Neuronal stem cell (in vitro differentiated cells): ENCODE data around the gene KIF1A.

ENCODE experiments used
- DNase-seq: peaks from one replicate; pipeline ENCODE4 v3.0.0-alpha.2; 2013; ENCODE audit warnings: low spot score
- H2AFZ ChIP-seq: one replicate; pipeline ENCODE4 v1.6.1; 2013; ENCODE audit warnings: mild to moderate bottlenecking, low read length, inconsistent platforms
- H2AK5ac ChIP-seq: 2 replicates; pipeline ENCODE4 v1.6.1; 2013; ENCODE audit warnings: low read depth, mild to moderate bottlenecking, inconsistent platforms, low read length, moderate library complexity, mixed read lengths
- H2BK120ac ChIP-seq: 2 replicates; pipeline ENCODE4 v1.6.1; 2013; ENCODE audit warnings: low read depth, mild to moderate bottlenecking, inconsistent platforms, low read length, moderate library complexity, mixed read lengths
- H2BK12ac ChIP-seq: one replicate; pipeline ENCODE4 v1.6.1; 2013; ENCODE audit warnings: low read length, inconsistent platforms
- H2BK15ac ChIP-seq: 2 replicates; pipeline ENCODE4 v1.6.1; 2013; ENCODE audit warnings: mild to moderate bottlenecking, low read length, inconsistent platforms, mixed read lengths
- H2BK5ac ChIP-seq: one replicate; pipeline ENCODE4 v1.6.1; 2013; ENCODE audit warnings: inconsistent platforms, mild to moderate bottlenecking, low read length, moderate library complexity
- H3K14ac ChIP-seq: one replicate; pipeline ENCODE4 v1.6.1; 2013; ENCODE audit warnings: low read length, inconsistent platforms
- H3K18ac ChIP-seq: 2 replicates; pipeline ENCODE4 v1.6.1; 2013; ENCODE audit warnings: low read length, inconsistent platforms
- H3K23ac ChIP-seq: 2 replicates; pipeline ENCODE4 v1.6.1; 2013; ENCODE audit warnings: low read depth, mild to moderate bottlenecking, mixed read lengths, low read length, inconsistent platforms; ENCODE audit not compliant: poor library complexity
- H3K27ac ChIP-seq: replicated peaks from 3 replicates; pipeline ENCODE4 v1.5.1; 2013; ENCODE audit warnings: low read length, inconsistent platforms
- H3K27me3 ChIP-seq, 3 experiments: 2 replicates each; pipeline ENCODE4 v1.6.1; 2013; ENCODE audit warnings: low read length in 3 of 3, mild to moderate bottlenecking in 2 of 3, inconsistent platforms in 1 of 3, low read depth in 1 of 3, mixed read lengths in 1 of 3, moderate library complexity in 1 of 3; ENCODE audit not compliant: control insufficient read depth in 3 of 3, insufficient read depth in 3 of 3
- H3K36me3 ChIP-seq, 2 donors: replicated peaks in 1 of 2; 2 replicates each; pipeline ENCODE4 v1.6.1; 2013; ENCODE audit warnings: low read length in 2 of 2; ENCODE audit not compliant: control insufficient read depth in 2 of 2, insufficient read depth in 2 of 2
- H3K4ac ChIP-seq: 2 replicates; pipeline ENCODE4 v1.6.1; 2013; ENCODE audit warnings: inconsistent platforms, mild to moderate bottlenecking, low read length, moderate library complexity
- H3K4me1 ChIP-seq, 2 donors: 1 replicate in 1 of 2; 2 replicates in 1 of 2; pipeline ENCODE4 v1.6.1; 2013; ENCODE audit warnings: low read length in 2 of 2, low read depth in 1 of 2; ENCODE audit not compliant: control insufficient read depth in 2 of 2, insufficient read depth in 1 of 2
- H3K4me2 ChIP-seq: one replicate; pipeline ENCODE4 v1.6.1; 2013; ENCODE audit warnings: mild to moderate bottlenecking, low read length, inconsistent platforms; ENCODE audit not compliant: insufficient read depth, poor library complexity, severe bottlenecking
- H3K4me3 ChIP-seq, 2 donors: 2 replicates each; pipeline ENCODE4 v1.5.1; 2013; ENCODE audit warnings: low read length in 2 of 2, mild to moderate bottlenecking in 2 of 2, inconsistent platforms in 1 of 2, moderate library complexity in 1 of 2
- H3K79me1 ChIP-seq: one replicate; pipeline ENCODE4 v1.6.1; 2013; ENCODE audit warnings: low read depth, mild to moderate bottlenecking, inconsistent platforms, low read length, moderate library complexity
- H3K9ac ChIP-seq: one replicate; pipeline ENCODE4 v1.6.1; 2013; ENCODE audit warnings: mild to moderate bottlenecking, low read depth, low read length, inconsistent platforms; ENCODE audit not compliant: poor library complexity
- H3K9me3 ChIP-seq, 2 donors: replicated peaks in 1 of 2; 2 replicates each; pipeline versions ENCODE3 to v1.6.1; 2013; ENCODE audit warnings: low read length in 2 of 2, mild to moderate bottlenecking in 2 of 2, inconsistent platforms in 1 of 2, low read depth in 1 of 2, mixed read lengths in 1 of 2, moderate library complexity in 1 of 2; ENCODE audit not compliant: control insufficient read depth in 2 of 2, insufficient read depth in 1 of 2
- H4K8ac ChIP-seq: one replicate; pipeline ENCODE4 v1.6.1; 2013; ENCODE audit warnings: low read depth, mild to moderate bottlenecking, inconsistent platforms, low read length, moderate library complexity
- H4K91ac ChIP-seq: one replicate; pipeline ENCODE4 v1.6.1; 2013; ENCODE audit warnings: low read length, low read depth, mild to moderate bottlenecking, inconsistent platforms; ENCODE audit not compliant: poor library complexity
- WGBS, 2 donors: extraction: QIAGEN DNeasy Blood & Tissue Kit; methylation state at CpG; one replicate each; pipeline ENCODE4 v1.1.7; 2013; ENCODE audit warnings: missing lambda C conversion rate in 2 of 2, mixed read lengths in 1 of 2; ENCODE audit not compliant: insufficient read length in 2 of 2, insufficient replicate concordance in 1 of 2; ENCODE audit errors: extremely low coverage in 2 of 2; 5-methylcytosine and 5-hydroxymethylcytosine counted together

Gene KIF1A

GRCh38 chr2:240760121-240760520, 59.9 kb downstream of the KIF1A start:
- Histone ChIP-seq H3K79me1 (peaks cover 7% of the 10 kb centered on the region), H2BK15ac (no peak overlapping the region), H3K9ac (no peak overlapping the region), H3K27me3 (no peaks in the 10 kb centered on the region), H3K4me2 (no peak overlapping the region), H2BK5ac (no peak overlapping the region), H3K4me3 (no peak overlapping the region), H3K4ac (no peak overlapping the region), H3K14ac (no peak overlapping the region), H3K36me3 (peaks cover 58 to 66% of the 10 kb centered on the region in 2 donors), H4K91ac (no peak overlapping the region), H2BK120ac (no peak overlapping the region), H2BK12ac (no peak overlapping the region), H3K23ac (no peak overlapping the region), H3K18ac (no peak overlapping the region), H3K4me1 (no peaks in the 10 kb centered on the region), H2AFZ (no peak overlapping the region), H4K8ac (no peak overlapping the region), H3K9me3 (peaks cover 0 to 1% of the 10 kb centered on the region in 2 donors), H3K27ac (no peak overlapping the region), H2AK5ac (no peak overlapping the region)
- WGBS, 2 donors = no CpG with 5 or more reads among the region's 7 CpGs
- no peak for DNase-seq

GRCh38 chr2:240759459-240759858, 60.6 kb downstream of the KIF1A start:
- Histone ChIP-seq H2BK15ac (no peak overlapping the region), H3K4ac (no peak overlapping the region), H3K79me1 (peaks cover 7% of the 10 kb centered on the region), H3K36me3 (peaks cover 57 to 68% of the 10 kb centered on the region in 2 donors), H2BK5ac (no peak overlapping the region), H2BK12ac (no peak overlapping the region), H3K23ac (no peak overlapping the region), H3K4me3 (no peak overlapping the region), H3K27ac (no peak overlapping the region), H4K8ac (no peak overlapping the region), H2BK120ac (no peak overlapping the region), H2AFZ (no peak overlapping the region), H3K4me2 (no peak overlapping the region), H3K27me3 (no peaks in the 10 kb centered on the region), H3K14ac (no peak overlapping the region), H4K91ac (no peak overlapping the region), H3K18ac (no peak overlapping the region), H3K4me1 (no peaks in the 10 kb centered on the region), H3K9ac (no peak overlapping the region), H3K9me3 (peaks cover 0 to 1% of the 10 kb centered on the region in 2 donors), H2AK5ac (no peak overlapping the region)
- no peak for DNase-seq
- no CpG with 5 or more reads among the region's 5 CpGs for whole genome bisulfite sequencing, 2 donors

GRCh38 chr2:240757086-240757614, 62.9 kb downstream of the KIF1A start:
- Histone ChIP-seq H2BK15ac (no peak overlapping the region), H3K27me3 (no peaks in the 10 kb centered on the region), H3K79me1 (peaks cover 6% of the 10 kb centered on the region), H3K36me3 (peaks cover 48 to 55% of the 10 kb centered on the region in 2 donors), H2AK5ac (no peak overlapping the region), H3K4me3 (no peak overlapping the region), H2BK120ac (no peak overlapping the region), H3K9ac (no peak overlapping the region), H3K23ac (no peak overlapping the region), H3K9me3 (no peaks in the 10 kb centered on the region), H3K27ac (no peak overlapping the region), H3K14ac (peak overlapping the region; percentile 8), H2BK5ac (peak overlapping the region; percentile 53), H2AFZ (no peak overlapping the region), H4K8ac (no peak overlapping the region), H3K4me2 (no peak overlapping the region), H2BK12ac (no peak overlapping the region), H3K4me1 (no peaks in the 10 kb centered on the region), H3K18ac (no peak overlapping the region), H3K4ac (no peak overlapping the region), H4K91ac (no peak overlapping the region)
- WGBS, 2 donors = no CpG with 5 or more reads among the region's 31 CpGs
- no peak for DNase-seq

- Histone ChIP-seq H3K23ac (no peak overlapping the region), H3K14ac (no peak overlapping the region), H3K4me2 (no peak overlapping the region), H3K27me3 (no peaks in the 10 kb centered on the region), H3K4ac (no peak overlapping the region), H3K4me1 (no peaks in the 10 kb centered on the region), H2BK15ac (no peak overlapping the region), H2AK5ac (no peak overlapping the region), H3K36me3 (peaks cover 45 to 47% of the 10 kb centered on the region in 2 donors), H2BK120ac (no peak overlapping the region), H3K18ac (no peak overlapping the region), H2BK5ac (no peak overlapping the region), H4K91ac (no peak overlapping the region), H2AFZ (no peak overlapping the region), H4K8ac (no peak overlapping the region), H3K9ac (no peak overlapping the region), H3K9me3 (peaks cover 0 to 1% of the 10 kb centered on the region in 2 donors), H2BK12ac (no peak overlapping the region), H3K79me1 (peaks cover 3% of the 10 kb centered on the region), H3K4me3 (no peak overlapping the region), H3K27ac (no peak overlapping the region)
- WGBS, 2 donors = no CpG with 5 or more reads among the region's 10 CpGs
- DNase-seq = no peak
Observed at GRCh38 chr2:240752209-240752608, 67.8 kb downstream of the KIF1A start.
